HL-60/S4 treated with phorbol 12-myristate 13-acetate at 8.2 ng/mL for 4 days and 3 days (cell line): ENCODE measurements around the gene PPP2R5A.
"Not testable (repeated sequence)": the region's sequence is repeated elsewhere in the genome, so short reads cannot be mapped to it uniquely, and the experiment has no call there.

Experiments
- in situ Hi-C: fragments of 300-500 bp; cut with MboI; formaldehyde crosslinking; loops from 2 replicates; pipeline ENCODE4 v1.15.0; 2022; ENCODE audit warnings: low sequenced_read_pairs

PPP2R5A gene

DNA sequence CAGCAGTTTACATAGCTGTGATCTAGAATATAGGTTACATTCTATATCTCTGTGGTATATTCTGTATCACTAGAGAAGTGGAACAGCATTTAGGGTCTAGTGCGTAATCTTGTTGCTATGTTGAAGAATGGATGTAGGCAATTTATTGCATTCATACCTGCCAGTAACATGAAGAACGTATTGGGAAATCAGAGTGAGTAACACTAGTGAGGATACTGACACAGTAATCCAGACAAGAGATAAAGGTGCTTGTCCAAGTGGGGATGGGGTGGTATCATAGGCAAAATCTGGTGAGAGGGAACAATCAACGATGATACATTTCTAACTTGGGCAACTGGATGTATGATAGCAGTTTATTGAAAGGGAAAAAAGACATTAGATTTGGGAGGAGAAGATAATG lies 9.8 kb downstream of the PPP2R5A start:
- in situ Hi-C loops = no loop called here

GRCh38 chr1:212295579-212295978 lies 10.4 kb downstream of the PPP2R5A start:
- in situ Hi-C loops = no loop called here

DNA sequence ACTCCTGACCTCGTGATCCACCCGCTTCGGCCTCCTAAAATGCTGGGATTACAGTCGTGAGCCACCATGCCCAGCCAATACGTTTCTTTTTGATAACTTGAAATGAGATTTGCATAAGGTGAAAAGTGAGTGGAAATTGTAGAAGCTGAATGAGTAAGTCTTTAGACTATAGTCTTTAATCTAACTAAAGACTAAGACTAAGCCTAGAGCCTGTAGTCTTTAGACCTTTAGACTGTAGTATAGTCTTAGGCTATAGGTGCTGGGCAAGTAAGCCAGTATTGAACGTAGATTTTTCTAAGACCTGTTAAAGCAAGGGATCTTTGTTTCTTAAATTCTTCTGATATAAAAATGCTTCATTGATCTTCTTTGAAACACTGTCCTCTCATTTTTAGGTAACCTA lies 12.1 kb downstream of the PPP2R5A start:
- in situ Hi-C loops = no loop called here

GRCh38 chr1:212301580-212301979 lies 16.4 kb downstream of the PPP2R5A start:
- in situ Hi-C loops = no loop called here

DNA sequence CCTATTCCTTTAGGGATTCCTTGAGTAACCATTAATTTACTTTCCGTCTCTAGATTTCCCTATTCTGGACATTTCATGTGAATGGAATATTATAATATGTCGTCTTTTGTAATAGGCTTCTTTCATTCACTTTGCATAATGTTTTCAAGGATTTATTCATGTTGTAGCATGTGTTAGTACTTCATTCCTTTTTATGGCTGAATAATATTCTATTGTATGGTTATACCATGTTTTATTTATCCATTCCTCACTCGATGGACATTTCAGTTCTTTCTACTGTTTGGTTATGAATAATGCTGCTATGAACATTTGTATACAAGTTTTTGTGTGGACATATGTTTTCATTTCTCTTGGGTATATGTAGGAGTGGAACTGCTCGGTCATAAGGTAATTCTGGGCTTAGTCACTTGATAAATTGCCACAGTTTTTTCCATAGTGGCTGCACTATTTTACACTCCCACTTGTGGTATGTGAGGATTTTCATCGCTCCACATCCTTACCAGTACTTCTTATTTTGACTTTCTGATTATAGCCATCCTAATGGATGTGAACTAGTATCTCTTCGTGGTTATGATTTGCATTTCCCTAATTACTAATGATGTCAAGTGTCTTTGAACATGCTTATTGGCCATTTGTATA lies 17.7 kb downstream of the PPP2R5A start:
- in situ Hi-C loops = no loop called here

DNA sequence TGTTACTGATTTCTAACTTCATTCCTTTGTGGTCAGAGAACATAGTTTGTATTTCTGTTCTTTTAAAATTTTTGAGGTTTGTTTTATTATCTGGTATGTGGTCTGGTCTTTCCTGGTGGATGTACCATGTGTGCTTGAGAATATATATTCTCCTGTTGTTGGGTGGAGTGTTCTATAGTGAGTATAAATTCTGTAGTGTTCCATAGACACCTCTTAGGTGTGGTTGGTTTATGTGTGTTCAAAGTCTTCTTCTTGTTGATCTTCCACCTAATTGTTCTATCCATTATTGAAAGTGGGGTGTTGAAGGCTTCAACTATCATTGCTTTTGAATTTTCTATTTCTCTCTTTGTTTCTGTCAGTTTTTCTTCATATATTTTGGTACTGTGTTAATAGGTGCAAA lies 20.1 kb downstream of the PPP2R5A start:
- in situ Hi-C loops = no loop called here

DNA sequence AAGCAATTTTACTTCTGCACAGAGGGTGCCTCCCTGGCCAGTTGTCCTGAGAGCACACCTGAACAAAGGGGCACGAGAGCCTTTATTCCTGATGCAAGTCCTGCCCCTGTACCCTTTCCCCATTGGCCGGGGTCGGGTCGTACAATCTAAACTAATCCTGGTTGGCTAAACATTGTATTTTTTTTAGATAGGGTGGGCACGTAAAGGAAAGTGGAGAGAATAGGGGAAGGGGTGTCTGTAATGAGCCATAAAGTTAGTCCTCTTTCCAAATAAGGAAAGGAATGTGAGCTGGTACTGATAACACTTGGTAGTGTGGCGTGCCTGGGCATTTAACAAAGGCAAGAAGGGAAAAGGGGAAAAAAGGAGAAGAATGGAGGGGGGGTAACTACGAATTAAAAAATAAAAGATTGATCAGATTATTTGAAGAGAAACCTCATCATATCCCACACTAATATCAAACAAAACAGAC lies 20.8 kb downstream of the PPP2R5A start:
- in situ Hi-C loops = not testable (repeated sequence)

DNA sequence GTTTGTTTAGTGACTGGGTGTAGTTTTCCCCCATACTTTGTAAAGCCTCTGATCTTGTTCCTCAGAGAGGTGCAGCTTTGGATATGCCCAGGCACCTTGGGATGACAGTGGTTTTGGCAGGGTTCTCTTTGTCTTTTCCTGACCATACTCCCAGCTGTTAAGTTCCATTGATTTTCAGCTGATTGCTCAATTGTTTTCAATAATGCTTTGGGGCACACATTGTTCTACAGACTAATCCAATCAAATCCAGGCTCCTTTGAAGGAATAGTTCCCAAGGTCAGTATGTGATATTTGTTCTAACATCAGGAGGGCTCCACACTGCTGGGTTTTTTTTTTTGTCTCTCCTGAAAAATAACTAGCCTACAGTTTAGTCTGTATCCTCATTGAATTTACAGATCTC lies 24.8 kb downstream of the PPP2R5A start:
- in situ Hi-C loops = no loop called here

GRCh38 chr1:212310383-212310782 lies 25.2 kb downstream of the PPP2R5A start:
- in situ Hi-C loops = no loop called here

GRCh38 chr1:212311836-212312497 lies 26.8 kb downstream of the PPP2R5A start:
- in situ Hi-C loops = no loop called here

DNA sequence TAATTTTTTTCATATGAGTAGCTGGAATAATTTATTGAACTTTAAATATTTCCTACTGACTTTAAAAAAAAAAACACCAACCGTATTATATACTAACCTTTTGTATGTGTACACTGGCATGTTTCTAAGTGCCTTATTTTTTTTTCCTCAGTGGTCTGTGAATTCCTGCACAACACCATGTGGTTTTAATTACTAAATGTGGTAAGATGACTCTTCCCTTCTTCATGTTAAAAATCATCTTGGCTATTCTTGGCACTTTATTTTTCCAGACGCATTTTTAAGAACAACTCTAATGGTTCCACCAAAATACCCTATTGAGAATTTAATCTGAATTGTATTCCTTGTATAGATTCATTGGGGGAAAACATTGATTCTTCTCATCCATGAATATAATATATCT lies 28.4 kb downstream of the PPP2R5A start:
- in situ Hi-C loops = no loop called here

DNA sequence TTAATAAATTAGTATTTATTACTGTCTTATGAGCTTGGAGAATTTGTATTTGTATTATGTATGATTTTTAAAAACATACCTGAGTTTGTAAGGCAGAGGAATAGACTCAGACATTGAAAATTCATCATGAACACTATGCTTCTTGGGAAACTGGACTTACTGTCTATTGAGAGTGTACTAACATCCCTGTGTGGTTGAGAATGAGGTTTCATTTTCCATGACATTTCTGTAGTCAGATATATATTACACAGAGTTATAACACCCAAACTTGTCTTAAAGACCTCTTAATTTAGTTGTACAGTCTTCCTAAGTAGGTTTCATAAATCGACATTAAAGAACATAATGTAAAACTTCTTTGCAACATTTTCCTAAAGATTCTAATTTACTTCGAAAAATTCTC lies 30.0 kb downstream of the PPP2R5A start:
- in situ Hi-C loops = no loop called here

DNA sequence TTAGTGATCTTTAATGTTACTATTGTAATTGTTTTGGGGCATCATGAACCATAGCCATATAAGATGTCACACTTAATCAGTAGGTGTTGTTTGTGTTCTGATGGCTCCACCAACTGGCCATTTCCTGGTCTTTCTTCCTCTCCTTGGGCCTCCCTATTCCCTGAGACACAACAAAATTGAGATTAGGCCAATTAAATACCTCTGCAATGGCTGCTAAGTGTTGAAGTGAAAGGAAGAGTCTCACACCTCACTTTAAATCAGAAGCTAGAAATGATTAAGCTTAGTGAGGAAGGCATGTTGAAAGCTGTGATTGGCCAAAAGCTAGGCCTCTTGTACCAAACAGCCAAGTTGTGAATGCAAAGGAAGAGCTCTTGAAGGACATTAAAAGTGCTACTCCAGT lies 30.7 kb downstream of the PPP2R5A start:
- in situ Hi-C loops = no loop called here

DNA sequence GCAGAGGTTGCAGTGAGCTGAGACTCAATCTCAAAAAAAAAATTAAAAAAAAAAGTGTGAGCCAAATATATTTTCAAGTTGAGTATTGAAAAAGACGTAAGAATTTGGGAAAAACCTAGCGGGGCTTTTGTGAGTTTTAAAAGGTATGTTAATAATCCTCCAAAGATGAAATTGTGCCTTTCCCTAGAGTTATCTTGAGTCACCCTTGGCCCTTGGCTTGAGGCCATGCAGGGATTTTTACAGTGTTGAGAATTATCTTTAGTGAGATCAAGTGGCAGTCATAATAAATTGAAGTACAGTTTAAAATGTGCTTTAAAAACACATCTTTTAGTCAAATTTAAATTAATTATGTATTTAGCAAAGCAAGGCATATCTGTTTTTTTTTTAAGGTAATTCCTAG lies 32.7 kb downstream of the PPP2R5A start:
- in situ Hi-C loops = no loop called here

DNA sequence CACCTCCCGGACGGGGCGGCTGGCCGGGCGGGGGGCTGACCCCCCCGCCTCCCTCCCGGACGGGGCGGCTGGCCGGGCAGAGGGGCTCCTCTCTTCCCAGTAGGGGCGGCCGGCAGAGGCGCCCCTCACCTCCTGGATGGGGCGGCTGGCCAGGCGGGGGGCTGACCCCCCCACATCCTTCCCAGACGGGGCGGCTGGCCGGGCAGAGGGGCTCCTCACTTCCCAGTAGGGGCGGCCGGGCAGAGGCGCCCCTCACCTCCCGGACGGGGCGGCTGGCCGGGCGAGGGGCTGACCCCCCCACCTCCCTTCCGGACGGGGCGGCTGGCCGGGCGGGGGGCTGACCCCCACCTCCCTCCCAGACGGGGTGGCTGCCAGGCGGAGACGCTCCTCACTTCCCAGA lies 35.8 kb downstream of the PPP2R5A start:
- in situ Hi-C loops = not testable (repeated sequence)

DNA sequence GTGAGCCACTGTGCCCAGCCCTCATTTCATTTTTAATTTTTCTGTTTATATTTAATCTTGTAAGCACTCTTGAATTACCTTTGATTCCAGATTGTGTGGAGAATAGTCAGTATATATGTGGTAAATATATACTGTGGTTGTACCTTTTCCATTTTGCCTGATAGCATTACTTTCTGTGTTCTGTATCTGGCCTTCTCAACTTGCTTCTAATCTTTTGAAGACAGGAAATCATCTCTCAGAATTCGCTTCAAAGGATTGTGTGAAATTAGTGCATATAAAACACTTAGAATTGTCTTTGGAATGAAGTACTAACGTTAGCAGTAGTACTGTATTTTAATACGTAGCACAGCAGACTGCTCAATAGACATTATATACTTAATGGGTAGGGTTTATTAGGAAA lies 37.9 kb downstream of the PPP2R5A start:
- in situ Hi-C loops = no loop called here

- in situ Hi-C loops = no loop called here
Measured at GRCh38 chr1:212326541-212326940, 41.3 kb downstream of the PPP2R5A start.

DNA sequence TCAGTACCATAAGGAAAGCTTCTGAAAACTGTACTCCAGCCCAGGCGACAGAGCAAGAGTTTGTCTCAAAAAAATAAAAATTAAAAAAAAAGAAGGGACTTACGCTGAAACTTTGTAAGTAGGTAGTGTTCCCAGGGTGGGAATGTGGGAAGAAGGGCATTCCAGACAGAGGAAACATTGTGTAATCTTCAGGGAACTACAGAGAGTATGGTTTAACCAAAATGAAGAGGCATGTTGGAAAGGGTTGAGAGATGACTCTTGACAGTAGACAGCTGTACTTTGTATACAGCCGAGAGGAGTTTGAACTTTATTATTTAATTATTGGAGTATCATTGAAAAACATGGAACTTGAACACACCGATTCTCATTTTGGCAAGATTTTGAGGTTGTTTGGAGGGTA lies 43.0 kb downstream of the PPP2R5A start:
- in situ Hi-C loops = no loop called here

DNA sequence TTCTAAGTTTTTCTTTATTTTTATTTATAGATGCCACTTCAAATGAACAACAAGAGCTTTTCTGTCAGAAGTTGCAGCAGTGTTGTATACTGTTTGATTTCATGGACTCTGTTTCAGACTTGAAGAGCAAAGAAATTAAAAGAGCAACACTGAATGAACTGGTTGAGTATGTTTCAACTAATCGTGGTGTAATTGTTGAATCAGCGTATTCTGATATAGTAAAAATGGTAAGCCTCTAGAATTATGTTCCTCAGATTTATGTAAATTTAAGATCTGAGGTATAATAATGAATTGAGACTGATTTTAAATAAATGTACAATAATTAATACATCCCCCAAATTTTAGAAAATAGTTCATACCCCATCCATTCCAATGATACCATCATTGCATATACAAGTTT lies 43.9 kb downstream of the PPP2R5A start:
- in situ Hi-C loops = no loop called here

DNA sequence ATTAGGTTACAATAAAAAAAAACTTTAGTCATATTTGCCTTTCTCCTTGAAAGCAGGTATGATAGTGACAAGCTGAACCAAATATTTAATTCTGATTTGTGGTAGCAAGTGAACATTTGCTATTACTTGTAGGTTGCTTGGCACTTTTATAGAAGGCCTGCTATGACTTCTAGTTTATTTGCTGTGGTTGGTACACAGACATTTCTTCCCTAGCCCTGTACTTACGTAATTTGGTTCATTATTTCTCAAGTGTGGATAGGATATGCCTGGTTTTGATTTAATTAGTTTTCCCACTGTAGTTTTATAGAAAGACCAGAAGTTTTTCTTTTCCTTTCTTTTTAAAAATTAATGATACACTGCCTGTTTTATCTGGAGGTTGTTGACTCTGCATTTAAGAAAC lies 55.9 kb downstream of the PPP2R5A start:
- in situ Hi-C loops = no loop called here

- in situ Hi-C loops = no loop called here
Measured at GRCh38 chr1:212344905-212345304, 59.7 kb downstream of the PPP2R5A start.

GRCh38 chr1:212346601-212347000 lies 61.4 kb downstream of the PPP2R5A start:
- in situ Hi-C loops = no loop called here
